Measurements from ENCODE around the gene ATP5PD.

The ATP5PD gene

GRCh38 chr17:75084039-75084660 lies 37.4 kb upstream of the ATP5PD start:
- in situ Hi-C loops (cut with MboI; ENCODE audit: low sequenced_read_pairs, unreplicated experiment) = no loop called here
- TF ChIP-seq, protein P1, sequence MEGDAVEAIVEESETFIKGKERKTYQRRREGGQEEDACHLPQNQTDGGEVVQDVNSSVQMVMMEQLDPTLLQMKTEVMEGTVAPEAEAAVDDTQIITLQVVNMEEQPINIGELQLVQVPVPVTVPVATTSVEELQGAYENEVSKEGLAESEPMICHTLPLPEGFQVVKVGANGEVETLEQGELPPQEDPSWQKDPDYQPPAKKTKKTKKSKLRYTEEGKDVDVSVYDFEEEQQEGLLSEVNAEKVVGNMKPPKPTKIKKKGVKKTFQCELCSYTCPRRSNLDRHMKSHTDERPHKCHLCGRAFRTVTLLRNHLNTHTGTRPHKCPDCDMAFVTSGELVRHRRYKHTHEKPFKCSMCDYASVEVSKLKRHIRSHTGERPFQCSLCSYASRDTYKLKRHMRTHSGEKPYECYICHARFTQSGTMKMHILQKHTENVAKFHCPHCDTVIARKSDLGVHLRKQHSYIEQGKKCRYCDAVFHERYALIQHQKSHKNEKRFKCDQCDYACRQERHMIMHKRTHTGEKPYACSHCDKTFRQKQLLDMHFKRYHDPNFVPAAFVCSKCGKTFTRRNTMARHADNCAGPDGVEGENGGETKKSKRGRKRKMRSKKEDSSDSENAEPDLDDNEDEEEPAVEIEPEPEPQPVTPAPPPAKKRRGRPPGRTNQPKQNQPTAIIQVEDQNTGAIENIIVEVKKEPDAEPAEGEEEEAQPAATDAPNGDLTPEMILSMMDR (IDR thresholded peaks at IDR 0.05; ENCODE audit: borderline replicate concordance, control extremely low read depth, extremely low read depth, insufficient read depth, missing control alignments) = no peak
- DNase-seq (ENCODE audit: low spot score) = no peak

GRCh38 chr17:75082683-75083082 lies 35.9 kb upstream of the ATP5PD start:
- DNase-seq (ENCODE audit: low spot score) = no peak
- in situ Hi-C loops (cut with MboI; ENCODE audit: low sequenced_read_pairs, unreplicated experiment) = no loop called here
- TF ChIP-seq, protein P1 (IDR thresholded peaks at IDR 0.05; ENCODE audit: borderline replicate concordance, control extremely low read depth, extremely low read depth, insufficient read depth, missing control alignments) = no peak

GRCh38 chr17:75081611-75082540 lies 35.1 kb upstream of the ATP5PD start:
- DNase-seq (ENCODE audit: low spot score) = no peak
- in situ Hi-C loops (cut with MboI; ENCODE audit: low sequenced_read_pairs, unreplicated experiment) = no loop called here
- TF ChIP-seq, protein P1 (IDR thresholded peaks at IDR 0.05; ENCODE audit: borderline replicate concordance, control extremely low read depth, extremely low read depth, insufficient read depth, missing control alignments) = no peak

GRCh38 chr17:75079023-75079373 lies 32.2 kb upstream of the ATP5PD start:
- TF ChIP-seq, protein P1 (IDR thresholded peaks at IDR 0.05; ENCODE audit: borderline replicate concordance, control extremely low read depth, extremely low read depth, insufficient read depth, missing control alignments) = no peak
- in situ Hi-C loops (cut with MboI; ENCODE audit: low sequenced_read_pairs, unreplicated experiment) = no loop called here
- DNase-seq (ENCODE audit: low spot score) = no peak

DNA sequence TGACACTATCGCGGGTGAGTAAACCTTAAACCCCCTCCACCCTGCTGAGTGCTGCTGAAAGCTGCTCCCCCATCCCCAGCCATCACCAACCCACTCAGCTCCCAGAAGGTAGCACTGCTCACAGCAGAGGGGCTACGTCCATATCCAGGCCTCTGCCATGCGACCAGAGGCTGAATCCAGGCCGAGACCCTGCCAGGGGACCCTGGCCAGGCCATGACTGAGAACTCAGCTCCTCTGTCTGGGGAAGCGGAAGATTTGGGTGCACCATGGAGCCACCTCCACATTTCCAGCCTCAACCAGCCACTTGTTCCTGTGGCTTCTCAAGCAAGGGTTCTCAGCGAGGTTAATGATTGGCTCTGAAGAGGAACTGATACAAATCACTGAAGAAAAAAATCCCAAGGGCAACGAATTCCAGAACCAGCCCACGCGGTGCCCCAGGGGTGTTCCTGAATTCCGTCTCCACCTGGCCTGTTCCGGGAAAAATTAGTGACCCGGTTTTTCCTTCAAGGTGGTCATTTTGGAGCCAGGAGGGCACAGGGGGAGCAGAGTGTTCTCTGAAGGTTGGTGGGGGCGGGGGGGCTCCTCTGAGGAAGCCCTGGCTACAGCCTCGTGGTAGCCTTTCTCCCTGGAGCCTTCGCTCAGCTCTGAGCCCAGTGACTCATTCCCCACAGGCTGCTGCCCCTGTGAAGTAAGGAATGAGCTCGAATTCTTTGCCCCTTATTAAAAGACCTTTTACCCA lies 31.7 kb upstream of the ATP5PD start:
- DNase-seq (ENCODE audit: low spot score) = peak; percentile 74
- in situ Hi-C loops (cut with MboI; ENCODE audit: low sequenced_read_pairs, unreplicated experiment) = no loop called here
- TF ChIP-seq, protein P1 (IDR thresholded peaks at IDR 0.05; ENCODE audit: borderline replicate concordance, control extremely low read depth, extremely low read depth, insufficient read depth, missing control alignments) = no peak

- in situ Hi-C loops (cut with MboI; ENCODE audit: low sequenced_read_pairs, unreplicated experiment) = no loop called here
- TF ChIP-seq, protein P1 (IDR thresholded peaks at IDR 0.05; ENCODE audit: borderline replicate concordance, control extremely low read depth, extremely low read depth, insufficient read depth, missing control alignments) = peak; percentile 28
- peak; percentile 84 for DNase-seq (ENCODE audit: low spot score)
Observed at GRCh38 chr17:75077496-75078283, 30.9 kb upstream of the ATP5PD start.
